Measurements from ENCODE around the gene SLC45A3.

Gene SLC45A3

GRCh38 chr1:205630241-205630640 is 50.1 kb downstream of the SLC45A3 start:
- no peak for DNase-seq (ENCODE audit: low read depth in 1 of 2, low spot score in 1 of 2)
- peak overlapping the region; percentile 80 for H3K27ac ChIP-seq (replicated peaks)
- peak overlapping the region; percentile 69 for H3K4me3 ChIP-seq (replicated peaks; ENCODE audit: insufficient read depth, low read length)
- no peaks in the 10 kb centered on the region for H3K27me3 ChIP-seq (ENCODE audit: insufficient read depth, poor library complexity, severe bottlenecking)
- TF ChIP-seq CTCF (IDR thresholded peaks at IDR 0.05; ENCODE audit: insufficient read depth, low read length) (no peak), GABPA (IDR thresholded peaks at IDR 0.05; ENCODE audit: low read depth) (no peak), POLR2AphosphoS5 (IDR thresholded peaks at IDR 0.05; ENCODE audit: low read depth) (no peak), SPI1 (IDR thresholded peaks at IDR 0.05; ENCODE audit: borderline replicate concordance, low read depth) (no peak)
- TF ChIP-seq, protein P1, sequence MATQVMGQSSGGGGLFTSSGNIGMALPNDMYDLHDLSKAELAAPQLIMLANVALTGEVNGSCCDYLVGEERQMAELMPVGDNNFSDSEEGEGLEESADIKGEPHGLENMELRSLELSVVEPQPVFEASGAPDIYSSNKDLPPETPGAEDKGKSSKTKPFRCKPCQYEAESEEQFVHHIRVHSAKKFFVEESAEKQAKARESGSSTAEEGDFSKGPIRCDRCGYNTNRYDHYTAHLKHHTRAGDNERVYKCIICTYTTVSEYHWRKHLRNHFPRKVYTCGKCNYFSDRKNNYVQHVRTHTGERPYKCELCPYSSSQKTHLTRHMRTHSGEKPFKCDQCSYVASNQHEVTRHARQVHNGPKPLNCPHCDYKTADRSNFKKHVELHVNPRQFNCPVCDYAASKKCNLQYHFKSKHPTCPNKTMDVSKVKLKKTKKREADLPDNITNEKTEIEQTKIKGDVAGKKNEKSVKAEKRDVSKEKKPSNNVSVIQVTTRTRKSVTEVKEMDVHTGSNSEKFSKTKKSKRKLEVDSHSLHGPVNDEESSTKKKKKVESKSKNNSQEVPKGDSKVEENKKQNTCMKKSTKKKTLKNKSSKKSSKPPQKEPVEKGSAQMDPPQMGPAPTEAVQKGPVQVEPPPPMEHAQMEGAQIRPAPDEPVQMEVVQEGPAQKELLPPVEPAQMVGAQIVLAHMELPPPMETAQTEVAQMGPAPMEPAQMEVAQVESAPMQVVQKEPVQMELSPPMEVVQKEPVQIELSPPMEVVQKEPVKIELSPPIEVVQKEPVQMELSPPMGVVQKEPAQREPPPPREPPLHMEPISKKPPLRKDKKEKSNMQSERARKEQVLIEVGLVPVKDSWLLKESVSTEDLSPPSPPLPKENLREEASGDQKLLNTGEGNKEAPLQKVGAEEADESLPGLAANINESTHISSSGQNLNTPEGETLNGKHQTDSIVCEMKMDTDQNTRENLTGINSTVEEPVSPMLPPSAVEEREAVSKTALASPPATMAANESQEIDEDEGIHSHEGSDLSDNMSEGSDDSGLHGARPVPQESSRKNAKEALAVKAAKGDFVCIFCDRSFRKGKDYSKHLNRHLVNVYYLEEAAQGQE (IDR thresholded peaks at IDR 0.05; ENCODE audit: insufficient replicate concordance, low read depth) = no peak

DNA sequence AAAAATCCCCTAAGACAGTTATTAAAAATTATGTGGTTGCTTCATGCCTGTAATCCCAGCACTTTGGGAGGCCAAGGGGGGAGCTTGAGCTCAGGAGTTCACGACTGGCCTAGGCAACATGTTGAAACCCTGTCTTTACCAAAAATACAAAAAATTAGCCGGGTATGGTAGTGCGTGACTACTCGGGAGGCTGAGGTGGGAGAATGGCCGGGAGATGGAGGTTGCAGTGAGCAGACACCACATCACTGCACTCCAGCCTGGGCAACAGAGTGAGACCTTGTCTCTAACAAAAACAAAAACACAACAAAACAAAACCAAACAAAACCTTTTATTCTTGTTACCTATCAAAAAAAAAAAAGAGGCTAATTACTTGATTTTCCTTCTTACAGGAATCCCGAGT is 50.6 kb downstream of the SLC45A3 start:
- DNase-seq (ENCODE audit: low read depth in 1 of 2, low spot score in 1 of 2) = no peak
- TF ChIP-seq GABPA (IDR thresholded peaks at IDR 0.05; ENCODE audit: low read depth) = no peak
- no peak for TF ChIP-seq SPI1 (IDR thresholded peaks at IDR 0.05; ENCODE audit: borderline replicate concordance, low read depth)
- TF ChIP-seq, protein P1 (IDR thresholded peaks at IDR 0.05; ENCODE audit: insufficient replicate concordance, low read depth) = no peak
- no peak for TF ChIP-seq POLR2AphosphoS5 (IDR thresholded peaks at IDR 0.05; ENCODE audit: low read depth)
- no peak for TF ChIP-seq CTCF (IDR thresholded peaks at IDR 0.05; ENCODE audit: insufficient read depth, low read length)
- no peaks in the 10 kb centered on the region for H3K27me3 ChIP-seq (ENCODE audit: insufficient read depth, poor library complexity, severe bottlenecking)
- H3K4me3 ChIP-seq (replicated peaks; ENCODE audit: insufficient read depth, low read length) = no peak overlapping the region
- H3K27ac ChIP-seq (replicated peaks) = no peak overlapping the region; the same call in 1 of the 2 replicates

DNA sequence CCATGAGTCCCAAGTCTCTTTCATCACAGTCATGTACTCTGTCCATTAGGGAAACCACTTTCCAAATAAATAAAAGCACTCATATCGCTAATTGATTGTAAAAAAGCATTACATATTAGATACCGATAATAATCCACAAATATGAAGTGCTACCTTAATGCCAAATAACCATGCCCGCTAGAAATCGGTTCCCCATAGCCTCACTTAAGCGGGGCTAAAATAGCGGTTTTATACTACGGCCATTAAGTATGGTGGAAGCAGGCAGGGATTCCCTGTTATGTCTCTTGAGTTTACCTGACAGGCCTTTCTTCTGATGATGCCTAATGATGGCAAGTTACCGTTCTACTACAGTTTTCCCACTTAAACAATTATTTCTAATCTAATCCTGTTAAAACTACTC is 52.4 kb downstream of the SLC45A3 start:
- H3K27me3 ChIP-seq (ENCODE audit: insufficient read depth, poor library complexity, severe bottlenecking) = no peaks in the 10 kb centered on the region
- no peak overlapping the region for H3K4me3 ChIP-seq (replicated peaks; ENCODE audit: insufficient read depth, low read length)
- no peak overlapping the region for H3K27ac ChIP-seq (replicated peaks)
- DNase-seq (ENCODE audit: low read depth in 1 of 2, low spot score in 1 of 2) = no peak
- TF ChIP-seq GABPA (IDR thresholded peaks at IDR 0.05; ENCODE audit: low read depth) = no peak
- no peak for TF ChIP-seq CTCF (IDR thresholded peaks at IDR 0.05; ENCODE audit: insufficient read depth, low read length)
- no peak for TF ChIP-seq POLR2AphosphoS5 (IDR thresholded peaks at IDR 0.05; ENCODE audit: low read depth)
- TF ChIP-seq, protein P1 (IDR thresholded peaks at IDR 0.05; ENCODE audit: insufficient replicate concordance, low read depth) = no peak
- TF ChIP-seq SPI1 (IDR thresholded peaks at IDR 0.05; ENCODE audit: borderline replicate concordance, low read depth) = no peak
